HG03060 (cell line): ENCODE results near the gene TBC1D2.
"Not testable (repeated sequence)": the region's sequence is repeated elsewhere in the genome, so short reads cannot be mapped to it uniquely, and the experiment has no call there.

ENCODE experiments used
- ATAC-seq: cut with Tn5 transposase; IDR thresholded peaks from one replicate; pipeline ENCODE4 v1.9.1; 2021; ENCODE audit warnings: low read depth, moderate number of reproducible peaks; ENCODE audit not compliant: unreplicated experiment

TBC1D2 gene

GRCh38 chr9:98255578-98256296 lies at the start of gene TBC1D2:
TSS of gene TBC1D2 (minus strand) at chr9:98255649. CDS start at chr9:98255541, 108 bp downstream.
- peak; percentile 58 for ATAC-seq

- no peak for ATAC-seq
Observed at GRCh38 chr9:98304381-98304780, 48.9 kb upstream of the TBC1D2 start.

- no peak for ATAC-seq
Observed at GRCh38 chr9:98303633-98304125, 48.2 kb upstream of the TBC1D2 start.

GRCh38 chr9:98302938-98303632 lies 47.6 kb upstream of the TBC1D2 start:
- ATAC-seq = no peak

- ATAC-seq = no peak
Observed at GRCh38 chr9:98302150-98302549, 46.7 kb upstream of the TBC1D2 start.

- ATAC-seq = no peak
Observed at GRCh38 chr9:98300611-98301010, 45.2 kb upstream of the TBC1D2 start.

- ATAC-seq = no peak
Observed at GRCh38 chr9:98298476-98298875, 43.0 kb upstream of the TBC1D2 start.

GRCh38 chr9:98295824-98296223 lies 40.4 kb upstream of the TBC1D2 start:
- no peak for ATAC-seq

- ATAC-seq = no peak
Observed at GRCh38 chr9:98291820-98292219, 36.4 kb upstream of the TBC1D2 start.

GRCh38 chr9:98290411-98290810 lies 35.0 kb upstream of the TBC1D2 start:
- no peak for ATAC-seq

- no peak for ATAC-seq
Observed at GRCh38 chr9:98289614-98290201, 34.3 kb upstream of the TBC1D2 start.

- ATAC-seq = no peak
Observed at GRCh38 chr9:98288881-98289280, 33.4 kb upstream of the TBC1D2 start.

GRCh38 chr9:98287384-98287783 lies 31.9 kb upstream of the TBC1D2 start:
- ATAC-seq = no peak

- no peak for ATAC-seq
Observed at GRCh38 chr9:98285446-98285845, 30.0 kb upstream of the TBC1D2 start.

GRCh38 chr9:98284754-98285153 lies 29.3 kb upstream of the TBC1D2 start:
- no peak for ATAC-seq

GRCh38 chr9:98283143-98283542 lies 27.7 kb upstream of the TBC1D2 start:
- not testable (repeated sequence) for ATAC-seq

- no peak for ATAC-seq
Observed at GRCh38 chr9:98281281-98281680, 25.8 kb upstream of the TBC1D2 start.

- no peak for ATAC-seq
Observed at GRCh38 chr9:98280574-98280973, 25.1 kb upstream of the TBC1D2 start.

- no peak for ATAC-seq
Observed at GRCh38 chr9:98280162-98280561, 24.7 kb upstream of the TBC1D2 start.

- ATAC-seq = no peak
Observed at GRCh38 chr9:98276907-98277469, 21.5 kb upstream of the TBC1D2 start.

GRCh38 chr9:98275159-98275558 lies 19.7 kb upstream of the TBC1D2 start:
- no peak for ATAC-seq
